ENCODE measurements around the gene TNNI3K. TPM values are rescaled to one million over a fixed set of nuclear protein-coding genes. Genes with fewer than 3 reads are reported as not detected.

The TNNI3K gene
- total and polyA plus RNA-seq, 9 of the 15 experiments (the other 6 are each of a cell fraction or from before 2014, with no cell fraction given), result 0.21 to 0.53 (median 0.32) TPM; not detected in 5

- TF ChIP-seq ZBTB1 (CRISPR knock-in tag; IDR thresholded peaks at IDR 0.05; ENCODE audit: borderline replicate concordance, low read depth), result no peak
Observed at GRCh38 chr1:74388855-74389254, 153.7 kb downstream of the TNNI3K start (continued).

- intact Hi-C loops (cut with micrococcal nuclease) (no loop called here), in situ Hi-C loops (cut with MboI) (no loop called here)
- Histone ChIP-seq H3K4me3 (no peak overlapping the region), H3K27ac (ENCODE audit: extremely low read depth, low read depth, low read length) (no peak overlapping the region), H3K4me1 (replicated peaks in 1 of 2; ENCODE audit: control insufficient read depth in 2 of 2, insufficient read depth in 2 of 2, low read length in 2 of 2) (no peaks in the 10 kb centered on the region), H3K9ac (ENCODE audit: insufficient read depth in 1 of 2, low read depth in 2 of 2, low read length in 2 of 2) (no peak overlapping the region), H3K9me1 (ENCODE audit: control insufficient read depth, insufficient read depth, low read length) (no peaks in the 10 kb centered on the region), H3K79me2 (ENCODE audit: control insufficient read depth, insufficient read depth, low read length) (no peaks in the 10 kb centered on the region), H3K27me3 (ENCODE audit: control insufficient read depth in 2 of 2, insufficient read depth in 2 of 2, low read length in 2 of 2) (no peaks in the 10 kb centered on the region), H3K9me3 (replicated peaks; ENCODE audit: control insufficient read depth, insufficient read depth, low read depth, low read length) (no peaks in the 10 kb centered on the region), H2AFZ (ENCODE audit: low read depth, low read length) (no peak overlapping the region), H3K36me3 (ENCODE audit: control insufficient read depth, insufficient read depth, low read length) (no peaks in the 10 kb centered on the region), H3K4me2 (ENCODE audit: insufficient read depth, low read length) (no peak overlapping the region), H4K20me1 (replicated peaks; ENCODE audit: control insufficient read depth, insufficient read depth, low read length) (no peaks in the 10 kb centered on the region)
- ChIA-PET POLR2A (no interaction called here), CTCF (ENCODE audit: low intra/inter-chr PET ratio) (no interaction called here)
- ATAC-seq, result no peak
- WGBS (ENCODE audit: insufficient coverage, low coverage, missing lambda C conversion rate), result 0% methylated on average over 3 of the region's 3 CpGs
- DNase-seq (ENCODE audit: extremely low read depth in 1 of 4, low spot score in 3 of 4), result no peak
- TF ChIP-seq SMARCE1 (IDR thresholded peaks at IDR 0.05) (no peak), HOXB6 (CRISPR knock-in tag; IDR thresholded peaks at IDR 0.05; ENCODE audit: borderline replicate concordance) (no peak), SMAD2 (IDR thresholded peaks at IDR 0.05; ENCODE audit: low read depth, low read length) (no peak), ZNF511 (CRISPR knock-in tag; IDR thresholded peaks at IDR 0.05) (no peak), CAMTA2 (CRISPR knock-in tag; conservative IDR thresholded peaks at IDR 0.05) (no peak)
- BruUV-seq (replicated peaks), result no TSS peak
- FAIRE-seq, result no peak
Observed at GRCh38 chr1:74392186-74392585, 157.0 kb downstream of the TNNI3K start.

Data from K562 (cell line).